Activated T-helper 17 cell treated with anti-CD3 and anti-CD28 coated beads, Interleukin-2, amount 50 U/mL, for 72 hours (primary cell): ENCODE measurements around the gene ADGRF5. TPM values are rescaled to one million over a fixed set of nuclear protein-coding genes. Genes with fewer than 3 reads are reported as not detected.
"Not testable (repeated sequence)": the region's sequence is repeated elsewhere in the genome, so short reads cannot be mapped to it uniquely, and the experiment has no call there.

Experiments used
- ATAC-seq: fragments of 150-1000 bp; cut with Tn5 transposase; replicated peaks from 2 replicates; pipeline ENCODE4 v1.10.0; 2021; ENCODE audit warnings: mild to moderate bottlenecking, moderate library complexity
- H3K27ac Mint-ChIP-seq: one replicate; pipeline ENCODE4 v1.8.0; 2022; ENCODE audit warnings: mixed read lengths
- H3K27me3 Mint-ChIP-seq: one replicate; pipeline ENCODE4 v1.8.0; 2022; ENCODE audit warnings: mixed read lengths
- H3K36me3 Mint-ChIP-seq: one replicate; pipeline ENCODE4 v1.8.0; 2022; ENCODE audit warnings: low read depth, mild to moderate bottlenecking, mixed read lengths
- H3K4me1 Mint-ChIP-seq: one replicate; pipeline ENCODE4 v1.8.0; 2022; ENCODE audit warnings: mixed read lengths
- H3K4me3 Mint-ChIP-seq: one replicate; pipeline ENCODE4 v1.8.0; 2022; ENCODE audit warnings: mild to moderate bottlenecking, mixed read lengths
- H3K9me3 Mint-ChIP-seq: one replicate; pipeline ENCODE4 v1.8.0; 2022; ENCODE audit warnings: mixed read lengths
- total RNA-seq, 2 donors: library from RNA; stranded (reverse); gene quantifications; one replicate each; pipeline ENCODE4 v1.2.3, GENCODE V29; 2022

The ADGRF5 gene
- total RNA-seq, 2 donors from 2014 or later, result not detected

- Mint-ChIP-seq H3K9me3 (peaks cover 14% of the 10 kb centered on the region), H3K27ac (no peak overlapping the region), H3K4me3 (no peak overlapping the region), H3K27me3 (peaks cover 3% of the 10 kb centered on the region), H3K36me3 (no peaks in the 10 kb centered on the region), H3K4me1 (no peaks in the 10 kb centered on the region)
- no peak for ATAC-seq
These were observed 83.7 kb downstream of the ADGRF5 start for GRCh38 chr6:46838033-46838432.

- H3K4me3 Mint-ChIP-seq, H3K27me3 Mint-ChIP-seq, H3K27ac Mint-ChIP-seq, ATAC-seq, H3K36me3 Mint-ChIP-seq, H3K4me1 Mint-ChIP-seq, H3K9me3 Mint-ChIP-seq: not testable (repeated sequence)
These were observed 86.7 kb downstream of the ADGRF5 start for GRCh38 chr6:46834991-46835390.

GRCh38 chr6:46834257-46834916 is 87.4 kb downstream of the ADGRF5 start:
- H3K27ac Mint-ChIP-seq, H3K4me1 Mint-ChIP-seq, ATAC-seq, H3K9me3 Mint-ChIP-seq, H3K4me3 Mint-ChIP-seq, H3K36me3 Mint-ChIP-seq: not testable (repeated sequence)
- peaks cover 12% of the 10 kb centered on the region for H3K27me3 Mint-ChIP-seq

- Mint-ChIP-seq H3K4me1 (no peaks in the 10 kb centered on the region), H3K36me3 (no peaks in the 10 kb centered on the region), H3K27ac (no peak overlapping the region), H3K4me3 (no peak overlapping the region), H3K9me3 (no peaks in the 10 kb centered on the region), H3K27me3 (peaks cover 14% of the 10 kb centered on the region)
- ATAC-seq, result no peak
These were observed 88.9 kb downstream of the ADGRF5 start for GRCh38 chr6:46832816-46833215.

GRCh38 chr6:46828939-46829338 is 92.8 kb downstream of the ADGRF5 start:
- H3K27me3 Mint-ChIP-seq, result peaks cover 13% of the 10 kb centered on the region
- H3K36me3 Mint-ChIP-seq, result no peaks in the 10 kb centered on the region
- H3K27ac Mint-ChIP-seq, result no peak overlapping the region
- H3K4me3 Mint-ChIP-seq, result no peak overlapping the region
- no peaks in the 10 kb centered on the region for H3K9me3 Mint-ChIP-seq
- ATAC-seq, result no peak
- no peaks in the 10 kb centered on the region for H3K4me1 Mint-ChIP-seq

GRCh38 chr6:46821458-46821881 is 100.3 kb downstream of the ADGRF5 start:
- no peaks in the 10 kb centered on the region for H3K36me3 Mint-ChIP-seq
- H3K4me3 Mint-ChIP-seq, result no peak overlapping the region
- ATAC-seq, result no peak
- no peaks in the 10 kb centered on the region for H3K9me3 Mint-ChIP-seq
- no peak overlapping the region for H3K27ac Mint-ChIP-seq
- no peaks in the 10 kb centered on the region for H3K27me3 Mint-ChIP-seq
- H3K4me1 Mint-ChIP-seq, result no peaks in the 10 kb centered on the region

- Mint-ChIP-seq H3K27ac (no peak overlapping the region), H3K27me3 (peaks cover 8% of the 10 kb centered on the region), H3K9me3 (no peaks in the 10 kb centered on the region), H3K4me1 (no peaks in the 10 kb centered on the region), H3K4me3 (no peak overlapping the region), H3K36me3 (no peaks in the 10 kb centered on the region)
- ATAC-seq, result no peak
These were observed 102.2 kb downstream of the ADGRF5 start for GRCh38 chr6:46819561-46819960.

GRCh38 chr6:46816626-46817025 is 105.1 kb downstream of the ADGRF5 start:
- Mint-ChIP-seq H3K4me1 (no peaks in the 10 kb centered on the region), H3K36me3 (no peaks in the 10 kb centered on the region), H3K9me3 (no peaks in the 10 kb centered on the region), H3K27me3 (peaks cover 28% of the 10 kb centered on the region), H3K4me3 (no peak overlapping the region), H3K27ac (no peak overlapping the region)
- ATAC-seq, result no peak

- no peaks in the 10 kb centered on the region for H3K4me1 Mint-ChIP-seq
- H3K36me3 Mint-ChIP-seq, result no peaks in the 10 kb centered on the region
- no peak for ATAC-seq
- no peak overlapping the region for H3K4me3 Mint-ChIP-seq
- H3K9me3 Mint-ChIP-seq, result no peaks in the 10 kb centered on the region
- H3K27me3 Mint-ChIP-seq, result peaks cover 41% of the 10 kb centered on the region
- no peak overlapping the region for H3K27ac Mint-ChIP-seq
These were observed 106.6 kb downstream of the ADGRF5 start for GRCh38 chr6:46815130-46815529.

- Mint-ChIP-seq H3K27ac (no peak overlapping the region), H3K27me3 (peaks cover 55% of the 10 kb centered on the region), H3K36me3 (no peaks in the 10 kb centered on the region), H3K4me1 (no peaks in the 10 kb centered on the region), H3K9me3 (no peaks in the 10 kb centered on the region), H3K4me3 (no peak overlapping the region)
- no peak for ATAC-seq
These were observed 112.9 kb downstream of the ADGRF5 start for GRCh38 chr6:46808806-46809205.

Other genes with a start within 250 kb of the ADGRF5 start
- not detected for gene TDRD6, start 234.1 kb downstream of the ADGRF5 start, total RNA-seq
- not detected for gene PLA2G7, start 186.6 kb downstream of the ADGRF5 start, total RNA-seq
- not detected for gene ANKRD66, start 175.0 kb downstream of the ADGRF5 start, total RNA-seq
- not detected for gene MEP1A, start 128.5 kb downstream of the ADGRF5 start, total RNA-seq
- not detected for gene ADGRF1, start 120.4 kb upstream of the ADGRF5 start, total RNA-seq